ENCODE data around the gene PRPSAP2. TPM values are rescaled to one million over a fixed set of nuclear protein-coding genes. Genes with fewer than 3 reads are reported as not detected.

The PRPSAP2 gene
- total and polyA plus RNA-seq, 2 of the 8 experiments (the other 6 are each of a cell fraction or from before 2014, with no cell fraction given), result 28.7 to 50.5 TPM

- Histone ChIP-seq H3K4me3 (ENCODE audit: extremely low read depth in 1 of 4, insufficient read depth in 2 of 4, low read depth in 3 of 4, low read length in 4 of 4) (no peak within 1 kb of the TSS), H3K79me1 (ENCODE audit: low read depth, low read length) (no peaks in the 10 kb centered on the region)
- no peak for FAIRE-seq
Measured at GRCh38 chr17:18951941-18952842, 94.3 kb downstream of the PRPSAP2 start, which contains the start of gene SLC5A10. SLC5A10 (plus strand) TSS chr17:18952165; CDS start chr17:18952206, 41 bp downstream.

More at GRCh38 chr17:18951941-18952842, 94.3 kb downstream of the PRPSAP2 start, which contains the start of gene SLC5A10:
- Histone ChIP-seq H2AFZ (ENCODE audit: low read length) (peak within 1 kb of the TSS; percentile 73; the same call in 1 of the 2 replicates), H3K79me2 (ENCODE audit: control insufficient read depth in 1 of 2, insufficient read depth in 2 of 2, low read length in 2 of 2) (no peaks in the 10 kb centered on the region), H4K8ac (ENCODE audit: extremely low read depth, insufficient read depth, low read length) (no peak within 1 kb of the TSS; the same call in 1 of the 2 replicates), H4K5ac (ENCODE audit: insufficient read length, low read depth, low read length) (no peak within 1 kb of the TSS), H2AK5ac (ENCODE audit: low read depth, low read length) (peak within 1 kb of the TSS; percentile 16; the same call in 1 of the 2 replicates), H2BK120ac (replicated peaks; ENCODE audit: low read depth, low read length) (no peak within 1 kb of the TSS), H3K23me2 (ENCODE audit: low read depth, low read length) (no peaks in the 10 kb centered on the region), H3K4me2 (ENCODE audit: insufficient read depth in 1 of 2, low read depth in 2 of 2, low read length in 2 of 2) (no peak within 1 kb of the TSS), H2BK15ac (ENCODE audit: low read length) (peak within 1 kb of the TSS; percentile 61; the same call in 1 of the 2 replicates), H3K56ac (replicated peaks; ENCODE audit: insufficient read length, low read depth, low read length) (no peak within 1 kb of the TSS), H3K4ac (replicated peaks; ENCODE audit: insufficient read length, low read depth, low read length) (no peak within 1 kb of the TSS), H3K36me3 (ENCODE audit: control insufficient read depth in 2 of 4, insufficient read depth in 4 of 4, low read length in 3 of 4) (no peaks in the 10 kb centered on the region), H3K18ac (ENCODE audit: extremely low read depth, low read length) (no peak within 1 kb of the TSS), H3K23ac (ENCODE audit: insufficient read length) (no peak within 1 kb of the TSS), H3K27me3 (replicated peaks in 1 of 4; ENCODE audit: control insufficient read depth in 3 of 4, extremely low read depth in 1 of 4, insufficient read depth in 3 of 4, low read length in 3 of 4) (no peaks in the 10 kb centered on the region), H3K27ac (ENCODE audit: low read depth, low read length) (no peak within 1 kb of the TSS), H3K9ac (replicated peaks in 1 of 4; ENCODE audit: extremely low read depth in 1 of 4, low read depth in 3 of 4, low read length in 3 of 4) (no peak within 1 kb of the TSS), H2BK12ac (ENCODE audit: low read depth, low read length) (peak within 1 kb of the TSS; percentile 84; the same call in 1 of the 2 replicates), H3K4me1 (replicated peaks in 1 of 4; ENCODE audit: control insufficient read depth in 3 of 4, insufficient read depth in 4 of 4, low read length in 3 of 4) (no peaks in the 10 kb centered on the region; a peak in 1 of 7 replicates), H2BK20ac (ENCODE audit: low read length) (peak within 1 kb of the TSS; percentile 43; the same call in 1 of the 2 replicates), H3K14ac (ENCODE audit: insufficient read length) (no peak within 1 kb of the TSS), H4K20me1 (replicated peaks in 1 of 2; ENCODE audit: control insufficient read depth in 1 of 2, insufficient read depth in 2 of 2, low read length in 2 of 2) (no peaks in the 10 kb centered on the region), H2BK5ac (ENCODE audit: low read depth, low read length) (no peak within 1 kb of the TSS; the same call in 1 of the 2 replicates), H4K91ac (replicated peaks; ENCODE audit: insufficient read length, low read length) (peak within 1 kb of the TSS; percentile 35), H3K9me3 (ENCODE audit: insufficient read depth in 2 of 2, low read depth in 1 of 2, low read length in 1 of 2) (no peaks in the 10 kb centered on the region)
- 93% methylated on average over 16 of the region's 17 CpGs; no CpG with 5 or more reads in 1 of the 2 experiments for WGBS, 2 experiments (ENCODE audit: extremely low coverage in 1 of 2, insufficient coverage in 1 of 2, insufficient read length in 1 of 2, insufficient replicate concordance in 2 of 2, low coverage in 1 of 2, low lambda C conversion rate in 2 of 2, missing lambda C conversion rate in 1 of 2)
- CTCF ChIA-PET (ENCODE audit: partially characterized antibody), result interaction anchor here (0.6 to 1.6 kb wide), 8 partner anchors 9 to 68 kb away, joined by 3 to 11 read pairs (median 4); no protein-coding TSS in a partner anchor
- TF ChIP-seq CTCF (IDR thresholded peaks at IDR 0.05; ENCODE audit: control extremely low read depth in 1 of 3, insufficient read depth in 1 of 3, low read depth in 1 of 3, low read length in 3 of 3), result peak; percentile 53 to 67 (median 62)
- TF ChIP-seq POLR2A (IDR thresholded peaks at IDR 0.05; ENCODE audit: control extremely low read depth in 1 of 2, low read depth in 2 of 2, low read length in 2 of 2), result no peak
- TF ChIP-seq RAD21 (IDR thresholded peaks at IDR 0.05 in 1 of 2, conservative IDR thresholded peaks at IDR 0.05 in 1 of 2; ENCODE audit: low read depth in 2 of 2, low read length in 2 of 2), result peak; percentile 47 to 68
- no peak for DNase-seq (ENCODE audit: low read depth in 1 of 2, low spot score in 2 of 2)
- POLR2A ChIA-PET (ENCODE audit: partially characterized antibody), result interaction anchor here (0.7 kb wide), 1 partner anchor 14 kb away, joined by 4 read pairs; no protein-coding TSS in a partner anchor

All from H1 (cell line).